A673 (cell line): ENCODE measurements around the gene FBXL22.

Source experiments
- CTCF ChIP-seq: fragments of 300-800, 200-600 bp; sonication (generic); conservative IDR thresholded peaks from 2 replicates; pipeline ENCODE4 v1.5.1; 2017; ENCODE audit warnings: low read depth, mild to moderate bottlenecking, antibody characterized with exemption, low read length, moderate library complexity, mixed read lengths
- EZH2 ChIP-seq: fragments of 200-600 bp; sonication (generic); IDR thresholded peaks from 2 replicates; pipeline ENCODE4 v1.6.1; 2017; ENCODE audit warnings: borderline replicate concordance, low read depth, mild to moderate bottlenecking, mixed read lengths, antibody characterized with exemption, low read length; ENCODE audit not compliant: poor library complexity, severe bottlenecking

DNA sequence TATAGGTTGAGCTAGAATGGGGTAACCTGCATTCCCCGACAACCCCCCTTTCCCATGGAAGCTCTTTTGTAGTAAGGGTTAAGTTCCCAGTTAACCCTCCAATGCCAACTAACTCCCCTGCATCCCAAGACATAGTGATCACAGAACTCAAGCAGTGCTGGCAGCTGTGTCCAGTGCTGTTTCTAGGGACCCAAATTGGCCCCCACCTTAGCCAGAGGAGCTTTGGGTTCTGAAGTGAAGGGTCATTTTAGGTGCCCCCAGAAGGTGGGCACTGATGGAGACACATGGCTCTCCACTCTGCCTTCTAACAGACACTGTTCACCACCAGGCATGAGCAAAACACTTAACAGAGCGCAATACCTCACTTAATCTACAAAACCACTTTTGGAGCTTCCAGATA, 7.1 kb downstream of the FBXL22 start:
- TF ChIP-seq CTCF (no peak), EZH2 (no peak)
